SK-N-SH treated with all-trans-retinoic acid at 6 μM for 48 hours (cell line): ENCODE results near the gene DNAH5.

Source experiments
- CSDC2 ChIP-seq: fragments of 250-450 bp; sonication (Bioruptor Pico); IDR thresholded peaks from 2 replicates; pipeline ENCODE4 v1.5.0; 2020; ENCODE audit warnings: mild to moderate bottlenecking, moderate library complexity
- ESRRG ChIP-seq: fragments of 250-450 bp; sonication (Bioruptor Pico); IDR thresholded peaks from 2 replicates; pipeline ENCODE4 v1.6.1; 2021; ENCODE audit warnings: mild to moderate bottlenecking
- ISL1 ChIP-seq: fragments of 250-450 bp; sonication (Bioruptor Pico); IDR thresholded peaks from 2 replicates; pipeline ENCODE4 v2.1.2; 2022; ENCODE audit warnings: mild to moderate bottlenecking, moderate library complexity
- OSR1 ChIP-seq: fragments of 250-450 bp; sonication (Bioruptor Pico); IDR thresholded peaks from 2 replicates; pipeline ENCODE4 v1.8.0; 2022; ENCODE audit warnings: moderate library complexity, mild to moderate bottlenecking, inconsistent platforms
- RARB ChIP-seq: fragments of 250-450 bp; sonication (Bioruptor Pico); IDR thresholded peaks from 2 replicates; pipeline ENCODE4 v1.8.0; 2021; ENCODE audit warnings: mild to moderate bottlenecking, moderate library complexity
- SNAI2 ChIP-seq: fragments of 250-450 bp; sonication (Bioruptor Pico); IDR thresholded peaks from 2 replicates; pipeline ENCODE4 v1.5.0; 2020; ENCODE audit warnings: mild to moderate bottlenecking, moderate library complexity
- ZFP30 ChIP-seq: fragments of 450-650 bp; formaldehyde crosslinking; IDR thresholded peaks from 2 replicates; pipeline ENCODE4 v1.5.0; 2022; ENCODE audit warnings: mild to moderate bottlenecking, moderate library complexity
- TF ChIP-seq, protein P1 (sequence below): fragments of 250-450 bp; sonication (Bioruptor Pico); IDR thresholded peaks from 2 replicates; pipeline ENCODE4 v1.8.0; 2020; ENCODE audit warnings: mild to moderate bottlenecking, moderate library complexity, borderline replicate concordance
- TF ChIP-seq, protein P2 (sequence below): fragments of 250-450 bp; sonication (Bioruptor Pico); IDR thresholded peaks from 2 replicates; pipeline ENCODE4 v1.5.0; 2020; ENCODE audit warnings: mild to moderate bottlenecking, moderate library complexity

DNA sequence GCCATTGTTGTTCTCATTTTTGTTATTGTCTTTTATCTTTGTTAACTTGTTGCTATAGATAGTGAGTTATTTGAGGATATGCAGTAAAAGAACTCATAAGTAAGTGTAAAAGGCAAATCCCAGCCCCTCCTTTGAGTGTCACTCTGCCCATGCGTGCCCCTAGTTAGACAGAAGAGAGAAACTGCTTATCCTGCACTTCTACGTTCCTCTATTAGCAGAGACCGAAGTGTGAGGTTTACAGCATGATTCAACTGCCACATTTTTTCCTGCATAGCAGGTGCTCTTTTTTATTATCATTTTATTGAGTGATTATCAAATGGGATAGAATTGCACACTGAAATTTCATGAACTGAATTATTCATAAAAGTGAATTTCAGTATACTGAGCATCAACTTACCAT is 12.0 kb upstream of the DNAH5 start:
- TF ChIP-seq, protein P1, sequence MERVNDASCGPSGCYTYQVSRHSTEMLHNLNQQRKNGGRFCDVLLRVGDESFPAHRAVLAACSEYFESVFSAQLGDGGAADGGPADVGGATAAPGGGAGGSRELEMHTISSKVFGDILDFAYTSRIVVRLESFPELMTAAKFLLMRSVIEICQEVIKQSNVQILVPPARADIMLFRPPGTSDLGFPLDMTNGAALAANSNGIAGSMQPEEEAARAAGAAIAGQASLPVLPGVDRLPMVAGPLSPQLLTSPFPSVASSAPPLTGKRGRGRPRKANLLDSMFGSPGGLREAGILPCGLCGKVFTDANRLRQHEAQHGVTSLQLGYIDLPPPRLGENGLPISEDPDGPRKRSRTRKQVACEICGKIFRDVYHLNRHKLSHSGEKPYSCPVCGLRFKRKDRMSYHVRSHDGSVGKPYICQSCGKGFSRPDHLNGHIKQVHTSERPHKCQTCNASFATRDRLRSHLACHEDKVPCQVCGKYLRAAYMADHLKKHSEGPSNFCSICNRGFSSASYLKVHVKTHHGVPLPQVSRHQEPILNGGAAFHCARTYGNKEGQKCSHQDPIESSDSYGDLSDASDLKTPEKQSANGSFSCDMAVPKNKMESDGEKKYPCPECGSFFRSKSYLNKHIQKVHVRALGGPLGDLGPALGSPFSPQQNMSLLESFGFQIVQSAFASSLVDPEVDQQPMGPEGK (CRISPR knock-in tag), result no peak
- TF ChIP-seq RARB (CRISPR knock-in tag) (no peak), SNAI2 (CRISPR knock-in tag) (no peak), ESRRG (CRISPR knock-in tag) (no peak), CSDC2 (CRISPR knock-in tag) (no peak), ZFP30 (no peak), ISL1 (CRISPR knock-in tag) (no peak), OSR1 (CRISPR knock-in tag) (no peak)
- TF ChIP-seq, protein P2, sequence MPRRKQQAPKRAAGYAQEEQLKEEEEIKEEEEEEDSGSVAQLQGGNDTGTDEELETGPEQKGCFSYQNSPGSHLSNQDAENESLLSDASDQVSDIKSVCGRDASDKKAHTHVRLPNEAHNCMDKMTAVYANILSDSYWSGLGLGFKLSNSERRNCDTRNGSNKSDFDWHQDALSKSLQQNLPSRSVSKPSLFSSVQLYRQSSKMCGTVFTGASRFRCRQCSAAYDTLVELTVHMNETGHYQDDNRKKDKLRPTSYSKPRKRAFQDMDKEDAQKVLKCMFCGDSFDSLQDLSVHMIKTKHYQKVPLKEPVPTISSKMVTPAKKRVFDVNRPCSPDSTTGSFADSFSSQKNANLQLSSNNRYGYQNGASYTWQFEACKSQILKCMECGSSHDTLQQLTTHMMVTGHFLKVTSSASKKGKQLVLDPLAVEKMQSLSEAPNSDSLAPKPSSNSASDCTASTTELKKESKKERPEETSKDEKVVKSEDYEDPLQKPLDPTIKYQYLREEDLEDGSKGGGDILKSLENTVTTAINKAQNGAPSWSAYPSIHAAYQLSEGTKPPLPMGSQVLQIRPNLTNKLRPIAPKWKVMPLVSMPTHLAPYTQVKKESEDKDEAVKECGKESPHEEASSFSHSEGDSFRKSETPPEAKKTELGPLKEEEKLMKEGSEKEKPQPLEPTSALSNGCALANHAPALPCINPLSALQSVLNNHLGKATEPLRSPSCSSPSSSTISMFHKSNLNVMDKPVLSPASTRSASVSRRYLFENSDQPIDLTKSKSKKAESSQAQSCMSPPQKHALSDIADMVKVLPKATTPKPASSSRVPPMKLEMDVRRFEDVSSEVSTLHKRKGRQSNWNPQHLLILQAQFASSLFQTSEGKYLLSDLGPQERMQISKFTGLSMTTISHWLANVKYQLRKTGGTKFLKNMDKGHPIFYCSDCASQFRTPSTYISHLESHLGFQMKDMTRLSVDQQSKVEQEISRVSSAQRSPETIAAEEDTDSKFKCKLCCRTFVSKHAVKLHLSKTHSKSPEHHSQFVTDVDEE (CRISPR knock-in tag), result no peak
